ENCODE measurements around the gene COPS4. TPM values are rescaled to one million over a fixed set of nuclear protein-coding genes. Genes with fewer than 3 reads are reported as not detected.

Gene COPS4
- total and polyA plus RNA-seq, 10 of the 15 experiments (the other 5 are each of a cell fraction or from before 2014, with no cell fraction given): 34.2 to 159 (median 66.7) TPM

GRCh38 chr4:83019794-83020494, 15.0 kb upstream of the COPS4 start:
- Histone ChIP-seq H3K9ac (ENCODE audit: control insufficient read depth, insufficient read depth, low read length) (no peak overlapping the region), H3K27me3 (replicated peaks in 1 of 2; ENCODE audit: control insufficient read depth in 2 of 2, insufficient read depth in 2 of 2, low read length in 1 of 2) (no peaks in the 10 kb centered on the region), H3K36me3 (ENCODE audit: control insufficient read depth in 2 of 2, insufficient read depth in 2 of 2, low read length in 1 of 2) (no peaks in the 10 kb centered on the region), H3K27ac (ENCODE audit: control insufficient read depth, insufficient read depth) (no peak overlapping the region), H3K9me3 (replicated peaks; ENCODE audit: control insufficient read depth, insufficient read depth, low read length) (peaks cover 5% of the 10 kb centered on the region; the same call in 2 of the 3 replicates), H4K20me1 (ENCODE audit: control insufficient read depth, insufficient read depth) (no peaks in the 10 kb centered on the region), H2AFZ (ENCODE audit: control insufficient read depth, low read depth, low read length) (peak overlapping the region; percentile 17; the same call in 1 of the 2 replicates), H3K79me2 (ENCODE audit: control insufficient read depth, insufficient read depth, low read length) (no peaks in the 10 kb centered on the region), H3K4me2 (ENCODE audit: control insufficient read depth, insufficient read depth) (0 out of 2 replicates have a peak overlapping the region, but pooled peaks have one; percentile 17), H3K4me3 (no peak overlapping the region), H3K4me1 (ENCODE audit: control insufficient read depth, insufficient read depth, low read length) (peaks cover 3% of the 10 kb centered on the region)
- TF ChIP-seq NFIC (IDR thresholded peaks at IDR 0.05; ENCODE audit: low read depth, low read length) (peak; percentile 62), ATF2 (IDR thresholded peaks at IDR 0.05; ENCODE audit: low read length) (0 out of 2 replicates have a peak, but pooled peaks have one; percentile 20), CREM (IDR thresholded peaks at IDR 0.05; ENCODE audit: low read depth) (0 out of 2 replicates have a peak, but pooled peaks have one; percentile 25), MYB (IDR thresholded peaks at IDR 0.05; ENCODE audit: borderline replicate concordance, low read depth, low read length) (no peak), PAX8 (IDR thresholded peaks at IDR 0.05) (no peak), JUNB (IDR thresholded peaks at IDR 0.05) (peak; percentile 66), RUNX3 (IDR thresholded peaks at IDR 0.05; ENCODE audit: low read length) (peak; percentile 91)
- WGBS (ENCODE audit: insufficient coverage, insufficient replicate concordance, low lambda C conversion rate, missing lambda C conversion rate): 14% methylated on average over 3 of the region's 3 CpGs
- POLR2A ChIA-PET: interaction anchor here (0.7 to 1.0 kb wide), 2 partner anchors 15 to 49 kb away, joined by 3 to 5 read pairs; partner anchors contain the start of gene COPS4
- peak; percentile 71 for FAIRE-seq
- peak; percentile 85 for ATAC-seq
- no peak for DNase-seq (ENCODE audit: low read depth, low spot score)
- in situ Hi-C loops (cut with MboI) (no loop called here), intact Hi-C loops (cut with micrococcal nuclease; ENCODE audit: unreplicated experiment) (loop anchor here (10.0 kb wide), 1 partner anchor 585 kb away; the partner anchor contains the start of genes ENOPH1 and HNRNPDL)
- SMC1A ChIA-PET (ENCODE audit: uncharacterized antibody, unreplicated experiment): interaction anchor here (0.6 to 1.0 kb wide), 3 partner anchors 14 to 189 kb away, joined by 3 to 4 read pairs (median 3); no protein-coding TSS in a partner anchor
- CTCF ChIA-PET: interaction anchor here (0.7 kb wide), 1 partner anchor 261 kb away, joined by 3 read pairs; no protein-coding TSS in a partner anchor
- no TSS peak for BruUV-seq (replicated peaks)
- RAD21 ChIA-PET (ENCODE audit: unreplicated experiment): interaction anchor here (0.7 kb wide), 1 partner anchor 232 kb away, joined by 4 read pairs; no protein-coding TSS in a partner anchor

All from GM12878 (cell line).